ENCODE results near the gene SEC14L1.

- TF ChIP-seq CTCF (IDR thresholded peaks at IDR 0.05) = no peak
- no peak for TF ChIP-seq POLR2A (IDR thresholded peaks at IDR 0.05)
Measured at GRCh38 chr17:77190576-77190975, 49.8 kb downstream of the SEC14L1 start.
